ENCODE measurements around the gene VMO1. TPM values are rescaled to one million over a fixed set of nuclear protein-coding genes. Genes with fewer than 3 reads are reported as not detected.

Gene VMO1
- polyA plus RNA-seq, 1 of the 3 experiments (the other 2 are of a cell fraction): 1.3 TPM

DNA sequence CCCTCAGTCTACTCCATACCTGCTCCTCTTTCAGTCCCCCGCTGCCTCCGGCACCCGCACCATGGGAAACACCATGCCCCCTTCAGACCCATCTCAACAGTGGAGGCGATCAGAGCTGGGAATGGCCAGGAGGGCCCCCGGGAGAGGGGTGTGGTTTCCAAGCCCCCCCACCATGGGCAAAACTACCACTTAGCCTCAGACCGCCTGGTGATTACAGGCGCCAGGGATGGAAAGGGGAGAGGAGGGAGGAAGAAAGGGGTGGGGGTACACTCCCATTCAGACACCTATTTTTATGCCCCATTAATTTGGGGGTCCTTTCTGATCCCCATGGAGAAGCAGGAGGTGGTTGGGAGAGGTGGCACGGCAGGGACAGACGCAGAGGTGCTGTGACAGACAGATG is 16.1 kb upstream of the VMO1 start, which contains the start of gene C17orf114:
Gene C17orf114, minus strand, starts transcription at position 101 of the 400 bp plus-strand sequence.
- Histone ChIP-seq H3F3A (replicated peaks; ENCODE audit: insufficient read depth) (no peaks in the 10 kb centered on the region), H4K20me1 (ENCODE audit: insufficient read depth) (no peaks in the 10 kb centered on the region), H3K4me2 (no peak within 1 kb of the TSS), H3K79me2 (ENCODE audit: insufficient read depth) (peaks cover 21% of the 10 kb centered on the region), H3K4me3 (ENCODE audit: low read depth in 2 of 2, low read length in 1 of 2) (no peak within 1 kb of the TSS), H3K9ac (no peak within 1 kb of the TSS), H2AFZ (ENCODE audit: low read depth) (no peak within 1 kb of the TSS), H3K9me3 (no peaks in the 10 kb centered on the region), H3K27me3 (ENCODE audit: insufficient read depth) (no peaks in the 10 kb centered on the region), H3K27ac (ENCODE audit: low read depth in 2 of 2, low read length in 1 of 2) (no peak within 1 kb of the TSS), H3K4me1 (ENCODE audit: control insufficient read depth in 1 of 2, insufficient read depth in 2 of 2, low read depth in 1 of 2, low read length in 1 of 2) (peaks cover 0 to 2% of the 10 kb centered on the region in 2 experiments; a peak in 1 of 4 replicates), H3K36me3 (replicated peaks in 1 of 2; ENCODE audit: control insufficient read depth in 1 of 2, insufficient read depth in 2 of 2, low read length in 1 of 2) (peaks cover 11 to 18% of the 10 kb centered on the region in 2 experiments), H3K9me2 (no peaks in the 10 kb centered on the region)
- POLR2A ChIA-PET: no interaction called here
- WGBS (ENCODE audit: low lambda C conversion rate): 84% methylated on average over 9 of the region's 9 CpGs
- no peak for DNase-seq
- TF ChIP-seq NFIC (IDR thresholded peaks at IDR 0.05; ENCODE audit: borderline replicate concordance): no peak
- CTCF ChIA-PET: no interaction called here

DNA sequence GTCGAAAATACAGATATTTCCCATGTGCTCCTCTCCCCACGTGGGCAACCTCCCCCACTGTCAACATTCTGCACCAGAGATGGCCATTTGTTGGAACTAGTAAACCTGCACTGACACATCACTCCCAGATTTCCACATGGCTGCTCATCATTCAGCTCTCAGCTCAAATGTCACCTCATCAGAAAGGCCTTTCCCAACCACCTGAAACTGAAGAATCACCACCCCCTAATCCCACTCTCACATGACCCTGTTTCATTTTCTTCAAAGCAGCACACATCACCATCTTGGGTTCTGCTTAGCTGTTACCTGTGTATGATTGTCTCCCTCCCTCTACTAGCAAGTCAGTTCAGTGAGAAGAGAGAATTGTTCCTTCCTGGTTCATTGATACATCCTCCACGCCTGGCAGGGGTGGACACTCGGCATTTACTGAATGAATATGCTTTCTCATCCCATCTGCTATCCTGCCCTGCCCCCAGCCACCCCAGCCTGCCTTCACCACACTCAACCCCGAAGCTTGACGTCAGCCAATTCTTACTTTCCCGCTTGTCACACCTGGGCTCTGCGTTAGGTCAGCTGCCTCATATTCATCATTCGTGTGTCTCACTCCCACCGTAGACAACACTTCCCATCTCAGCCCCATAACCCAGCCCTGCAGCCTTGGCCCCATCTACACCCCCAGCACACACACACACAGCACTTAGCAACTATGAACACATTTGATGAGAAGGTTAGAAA is 14.5 kb upstream of the VMO1 start:
- no peak overlapping the region for H3K4me3 ChIP-seq (ENCODE audit: low read depth in 2 of 2, low read length in 1 of 2)
- H3K9me2 ChIP-seq: no peaks in the 10 kb centered on the region
- POLR2A ChIA-PET: no interaction called here
- H3K9me3 ChIP-seq: no peaks in the 10 kb centered on the region
- DNase-seq: no peak
- H3K27ac ChIP-seq (ENCODE audit: low read depth in 2 of 2, low read length in 1 of 2): no peak overlapping the region
- peaks cover 0 to 8% of the 10 kb centered on the region in 2 experiments; a peak in 1 of 4 replicates for H3K4me1 ChIP-seq (ENCODE audit: control insufficient read depth in 1 of 2, insufficient read depth in 2 of 2, low read depth in 1 of 2, low read length in 1 of 2)
- H3K4me2 ChIP-seq: no peak overlapping the region
- H3K79me2 ChIP-seq (ENCODE audit: insufficient read depth): peaks cover 26% of the 10 kb centered on the region
- no peaks in the 10 kb centered on the region for H3F3A ChIP-seq (replicated peaks; ENCODE audit: insufficient read depth)
- H3K36me3 ChIP-seq (replicated peaks in 1 of 2; ENCODE audit: control insufficient read depth in 1 of 2, insufficient read depth in 2 of 2, low read length in 1 of 2): peaks cover 11 to 18% of the 10 kb centered on the region in 2 experiments
- no peak overlapping the region for H2AFZ ChIP-seq (ENCODE audit: low read depth)
- no peaks in the 10 kb centered on the region for H4K20me1 ChIP-seq (ENCODE audit: insufficient read depth)
- TF ChIP-seq, protein P1, sequence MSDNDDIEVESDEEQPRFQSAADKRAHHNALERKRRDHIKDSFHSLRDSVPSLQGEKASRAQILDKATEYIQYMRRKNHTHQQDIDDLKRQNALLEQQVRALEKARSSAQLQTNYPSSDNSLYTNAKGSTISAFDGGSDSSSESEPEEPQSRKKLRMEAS (IDR thresholded peaks at IDR 0.05; ENCODE audit: low read depth): no peak
- TF ChIP-seq TAF1 (IDR thresholded peaks at IDR 0.05; ENCODE audit: borderline replicate concordance, low read depth, low read length): no peak
- TF ChIP-seq, protein P2, sequence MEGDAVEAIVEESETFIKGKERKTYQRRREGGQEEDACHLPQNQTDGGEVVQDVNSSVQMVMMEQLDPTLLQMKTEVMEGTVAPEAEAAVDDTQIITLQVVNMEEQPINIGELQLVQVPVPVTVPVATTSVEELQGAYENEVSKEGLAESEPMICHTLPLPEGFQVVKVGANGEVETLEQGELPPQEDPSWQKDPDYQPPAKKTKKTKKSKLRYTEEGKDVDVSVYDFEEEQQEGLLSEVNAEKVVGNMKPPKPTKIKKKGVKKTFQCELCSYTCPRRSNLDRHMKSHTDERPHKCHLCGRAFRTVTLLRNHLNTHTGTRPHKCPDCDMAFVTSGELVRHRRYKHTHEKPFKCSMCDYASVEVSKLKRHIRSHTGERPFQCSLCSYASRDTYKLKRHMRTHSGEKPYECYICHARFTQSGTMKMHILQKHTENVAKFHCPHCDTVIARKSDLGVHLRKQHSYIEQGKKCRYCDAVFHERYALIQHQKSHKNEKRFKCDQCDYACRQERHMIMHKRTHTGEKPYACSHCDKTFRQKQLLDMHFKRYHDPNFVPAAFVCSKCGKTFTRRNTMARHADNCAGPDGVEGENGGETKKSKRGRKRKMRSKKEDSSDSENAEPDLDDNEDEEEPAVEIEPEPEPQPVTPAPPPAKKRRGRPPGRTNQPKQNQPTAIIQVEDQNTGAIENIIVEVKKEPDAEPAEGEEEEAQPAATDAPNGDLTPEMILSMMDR (IDR thresholded peaks at IDR 0.05): no peak
- TF ChIP-seq EP300 (IDR thresholded peaks at IDR 0.05; ENCODE audit: borderline replicate concordance in 1 of 2, low read depth in 1 of 2, low read length in 1 of 2): no peak
- no peak for TF ChIP-seq RCOR1 (IDR thresholded peaks at IDR 0.05; ENCODE audit: low read length)
- TF ChIP-seq ELF1 (IDR thresholded peaks at IDR 0.05): no peak
- no peak for TF ChIP-seq NRF1 (IDR thresholded peaks at IDR 0.05; ENCODE audit: low read depth, low read length)
- TF ChIP-seq TEAD4 (IDR thresholded peaks at IDR 0.05; ENCODE audit: borderline replicate concordance, insufficient read depth): no peak
- TF ChIP-seq GATA2 (CRISPR knock-in tag; IDR thresholded peaks at IDR 0.05): no peak
- TF ChIP-seq, protein P3, sequence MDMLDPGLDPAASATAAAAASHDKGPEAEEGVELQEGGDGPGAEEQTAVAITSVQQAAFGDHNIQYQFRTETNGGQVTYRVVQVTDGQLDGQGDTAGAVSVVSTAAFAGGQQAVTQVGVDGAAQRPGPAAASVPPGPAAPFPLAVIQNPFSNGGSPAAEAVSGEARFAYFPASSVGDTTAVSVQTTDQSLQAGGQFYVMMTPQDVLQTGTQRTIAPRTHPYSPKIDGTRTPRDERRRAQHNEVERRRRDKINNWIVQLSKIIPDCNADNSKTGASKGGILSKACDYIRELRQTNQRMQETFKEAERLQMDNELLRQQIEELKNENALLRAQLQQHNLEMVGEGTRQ (IDR thresholded peaks at IDR 0.05; ENCODE audit: borderline replicate concordance, low read depth, low read length): no peak
- TF ChIP-seq RXRA (IDR thresholded peaks at IDR 0.05; ENCODE audit: borderline replicate concordance, low read depth): no peak
- CTCF ChIA-PET: interaction anchor here (0.7 to 1.1 kb wide), 2 partner anchors 10 to 11 kb away, joined by 3 to 6 read pairs; no protein-coding TSS in a partner anchor
- H3K27me3 ChIP-seq (ENCODE audit: insufficient read depth): no peaks in the 10 kb centered on the region
- no peak overlapping the region for H3K9ac ChIP-seq
- WGBS (ENCODE audit: low lambda C conversion rate): 75% methylated on average over 10 of the region's 10 CpGs

All from SK-N-SH (cell line).